Measurements from ENCODE around the gene RMI1.

Gene RMI1

DNA sequence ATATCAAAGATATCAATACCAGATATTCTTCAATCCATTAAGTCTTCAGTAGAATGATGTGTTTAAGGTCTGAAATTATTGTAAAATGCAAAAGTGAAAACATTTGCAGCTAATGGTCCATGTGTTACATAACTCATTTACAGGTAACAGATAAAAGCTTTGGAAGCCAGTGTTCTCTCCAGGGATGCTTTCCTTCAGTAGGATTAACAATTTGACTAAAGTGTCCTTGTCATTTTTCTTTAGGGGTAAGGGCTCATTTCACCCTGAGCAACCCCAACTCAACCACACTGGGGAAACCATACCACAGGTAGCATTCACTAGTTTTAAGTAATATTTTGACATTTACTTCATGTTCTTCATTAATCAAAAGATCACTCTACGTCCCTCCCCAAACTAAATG is 13.5 kb upstream of the RMI1 start:
- DNase-seq (ENCODE audit: low spot score) (no peak), FAIRE-seq (no peak)

DNA sequence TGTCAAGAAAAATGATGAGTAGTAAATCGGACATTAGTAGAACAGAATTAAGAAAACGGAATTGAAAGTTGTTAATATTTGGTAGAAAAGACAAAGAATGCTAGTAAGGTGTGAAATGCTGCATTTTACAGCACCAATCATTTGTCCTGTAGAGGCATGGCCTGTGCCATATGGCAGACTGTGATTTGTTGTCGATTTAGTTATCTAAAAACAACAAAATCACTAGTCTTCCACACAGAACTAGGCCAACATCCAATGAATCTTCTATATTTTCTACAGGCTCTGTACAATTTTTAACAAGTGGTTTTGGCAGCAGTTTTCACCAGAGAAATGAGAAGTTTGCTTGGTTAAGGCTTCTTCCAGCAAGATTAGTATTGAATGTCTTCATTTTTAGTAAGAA is 11.0 kb upstream of the RMI1 start:
- FAIRE-seq (no peak), DNase-seq (ENCODE audit: low spot score) (no peak)

DNA sequence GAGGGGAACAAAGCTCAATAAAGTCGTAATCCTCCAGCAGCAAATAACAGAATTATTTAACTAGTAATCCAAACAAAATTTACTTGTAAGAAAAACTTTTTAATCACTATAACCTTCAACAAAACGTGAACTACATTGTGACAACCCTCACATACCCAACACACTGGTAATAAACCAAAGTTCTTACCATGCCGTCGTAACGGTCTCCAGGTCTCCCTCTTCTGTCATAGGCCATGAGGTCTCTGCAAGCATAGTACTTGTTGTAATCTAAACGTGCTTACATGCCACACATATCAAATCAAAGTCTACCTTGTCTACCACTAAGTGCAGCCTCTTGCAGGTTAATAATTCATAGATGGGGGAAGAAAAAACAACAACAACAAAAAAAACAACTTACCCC is 9.1 kb upstream of the RMI1 start:
- DNase-seq (ENCODE audit: low spot score) (no peak), FAIRE-seq (no peak)

DNA sequence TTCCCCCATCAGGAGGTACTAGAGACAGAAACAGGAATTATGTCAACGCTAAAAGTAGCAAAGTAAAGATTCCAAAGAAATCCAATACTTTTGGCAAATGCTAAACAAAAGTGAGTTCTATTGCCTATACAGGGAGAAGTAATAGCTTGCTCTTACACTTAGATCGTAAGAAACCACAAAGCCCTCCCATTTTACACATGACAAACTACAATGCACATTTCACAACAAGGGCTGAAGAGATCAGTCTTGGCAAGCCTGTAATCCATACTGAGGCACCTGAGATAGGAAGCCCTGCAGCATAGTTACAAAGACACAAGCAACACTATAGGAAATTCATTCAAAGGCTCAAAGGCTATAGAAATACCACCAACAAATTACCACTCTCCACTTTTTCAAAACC is 8.3 kb upstream of the RMI1 start:
- DNase-seq (ENCODE audit: low spot score) (no peak), FAIRE-seq (no peak)

DNA sequence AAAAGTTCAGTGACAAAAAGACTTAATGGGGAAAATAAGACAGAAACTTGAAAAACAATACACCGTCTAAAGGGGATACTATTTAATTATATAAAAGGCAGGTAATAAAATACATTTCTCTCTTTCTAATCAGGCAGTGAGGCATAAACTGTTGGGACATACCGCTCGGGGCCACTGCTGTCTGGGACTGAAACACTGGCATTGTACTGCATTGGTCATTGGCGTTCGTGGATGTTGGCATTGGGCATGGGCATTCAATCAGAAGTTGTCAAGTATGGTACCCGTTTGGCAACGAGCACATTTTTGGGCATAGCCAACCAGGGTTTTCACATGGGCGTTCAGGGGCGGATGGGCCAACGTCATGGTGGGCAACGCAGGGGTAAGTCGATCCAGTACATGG is 5.3 kb upstream of the RMI1 start:
- FAIRE-seq, result no peak

DNA sequence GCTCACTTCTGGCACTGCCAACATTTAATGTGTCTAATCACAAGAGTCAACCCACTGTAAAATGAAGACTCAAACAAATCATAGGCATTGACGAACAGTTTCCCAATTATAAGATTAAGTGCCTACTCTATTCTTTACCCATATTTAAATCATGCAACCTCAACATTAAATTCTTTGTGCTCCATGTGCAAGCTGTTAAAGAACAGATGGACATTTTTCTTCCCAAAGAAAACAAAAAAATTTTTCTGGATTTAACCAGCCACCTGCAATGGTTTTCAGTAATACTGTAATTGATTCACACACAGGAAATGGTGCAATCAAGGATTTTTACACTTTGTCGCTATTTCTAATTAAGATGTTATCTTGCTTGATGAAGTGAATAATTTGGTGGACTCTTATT is 4.2 kb upstream of the RMI1 start:
- no peak for DNase-seq (ENCODE audit: low spot score)
- no peak for FAIRE-seq

More for the DNA sequence above, 5.3 kb upstream of the RMI1 start:
- no peak for DNase-seq (ENCODE audit: low spot score)

DNA sequence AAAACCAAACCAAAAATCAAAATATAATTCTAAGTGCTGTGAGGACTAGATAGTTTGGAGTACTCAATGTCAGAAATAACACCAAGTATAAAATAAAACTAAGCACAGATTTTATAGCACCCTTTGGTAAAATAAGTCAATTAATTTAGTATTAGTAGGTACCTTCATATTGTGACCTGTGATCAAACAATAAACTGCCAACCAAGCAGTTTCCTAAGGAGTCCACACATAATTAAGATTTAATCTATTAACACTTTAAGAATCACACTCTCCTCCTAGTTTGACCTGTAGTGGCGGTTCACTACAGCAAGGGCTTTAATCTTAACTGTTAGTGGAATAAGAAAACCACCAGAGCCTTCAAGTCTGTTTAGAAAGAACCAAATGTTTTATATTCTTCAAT is 3.4 kb upstream of the RMI1 start:
- DNase-seq (ENCODE audit: low spot score), result no peak
- FAIRE-seq, result no peak

DNA sequence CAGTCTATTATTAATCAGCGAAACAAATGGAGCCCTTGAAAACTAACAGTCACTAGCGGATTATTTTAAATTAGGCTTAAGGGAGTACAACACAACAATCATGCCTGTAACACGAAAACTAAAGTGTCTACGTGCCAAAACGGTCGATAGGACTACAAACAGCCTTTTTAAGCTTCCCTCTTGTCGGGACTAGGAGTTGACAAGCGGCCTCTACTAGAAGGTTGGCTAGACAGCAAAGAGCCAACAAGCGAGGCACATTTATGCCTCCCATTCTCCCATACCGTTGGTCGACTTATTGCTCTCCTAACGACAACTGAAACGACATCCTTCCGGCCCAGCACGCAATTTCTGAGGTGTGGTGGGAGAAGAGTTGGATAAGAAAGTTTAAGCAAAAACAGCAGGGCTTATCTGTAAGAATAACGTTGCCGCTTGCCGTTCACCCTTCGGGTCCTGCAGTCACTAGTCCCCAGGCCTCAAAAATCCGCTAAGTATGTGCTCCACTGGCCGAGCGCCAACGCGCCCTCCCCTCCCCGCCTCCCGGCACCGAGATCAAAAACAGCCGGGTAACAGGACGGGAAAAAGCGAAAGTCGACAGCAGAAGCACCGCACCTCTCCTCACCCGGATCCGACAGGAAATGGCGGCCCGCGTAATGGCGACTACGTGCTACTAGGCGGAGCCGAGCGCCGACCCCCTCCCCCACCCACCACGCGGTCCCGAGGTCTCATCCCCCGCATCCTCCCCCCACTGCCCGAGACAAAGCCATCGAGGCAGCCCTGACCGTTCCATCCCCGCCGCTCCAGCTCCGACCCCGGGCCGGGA is 1.4 kb upstream of the RMI1 start:
- DNase-seq (ENCODE audit: low spot score), result peak; percentile 77
- no peak for FAIRE-seq

DNA sequence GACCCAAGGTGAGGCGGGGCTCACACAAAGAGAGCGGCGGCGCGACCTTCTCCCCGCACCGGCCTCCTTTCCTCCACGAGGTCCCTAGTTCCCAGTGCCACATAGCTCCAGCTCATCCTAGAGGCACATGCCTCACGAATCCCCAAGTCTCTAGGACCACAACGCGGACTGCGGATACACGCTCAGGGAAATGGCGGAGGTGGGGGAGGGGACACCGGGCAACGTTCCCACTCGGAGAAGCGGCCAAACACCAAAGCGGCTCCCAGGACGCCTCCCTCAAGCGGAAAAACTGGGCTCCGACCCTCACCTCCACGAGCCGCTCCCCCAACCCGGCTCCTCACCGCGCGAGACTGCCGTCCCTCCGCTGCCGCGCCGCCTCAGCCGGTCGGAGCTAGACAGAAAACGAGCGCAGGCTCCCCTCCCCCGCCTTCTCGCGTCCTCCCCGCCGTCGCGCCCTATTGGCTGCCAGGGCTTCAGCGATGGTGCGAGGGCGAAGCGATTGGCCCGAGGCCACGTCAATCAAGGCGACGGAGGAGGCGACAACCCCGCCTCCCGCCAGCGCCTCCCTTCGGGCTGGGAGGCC is 702 bp upstream of the RMI1 start, which contains the start of gene HNRNPK:
HNRNPK (minus strand) TSS at position 404 of the 583 bp plus-strand sequence. CDS start 1,963 bp downstream, outside the sequence.
- FAIRE-seq (peak; percentile 29), DNase-seq (ENCODE audit: low spot score) (peak; percentile 93)

DNA sequence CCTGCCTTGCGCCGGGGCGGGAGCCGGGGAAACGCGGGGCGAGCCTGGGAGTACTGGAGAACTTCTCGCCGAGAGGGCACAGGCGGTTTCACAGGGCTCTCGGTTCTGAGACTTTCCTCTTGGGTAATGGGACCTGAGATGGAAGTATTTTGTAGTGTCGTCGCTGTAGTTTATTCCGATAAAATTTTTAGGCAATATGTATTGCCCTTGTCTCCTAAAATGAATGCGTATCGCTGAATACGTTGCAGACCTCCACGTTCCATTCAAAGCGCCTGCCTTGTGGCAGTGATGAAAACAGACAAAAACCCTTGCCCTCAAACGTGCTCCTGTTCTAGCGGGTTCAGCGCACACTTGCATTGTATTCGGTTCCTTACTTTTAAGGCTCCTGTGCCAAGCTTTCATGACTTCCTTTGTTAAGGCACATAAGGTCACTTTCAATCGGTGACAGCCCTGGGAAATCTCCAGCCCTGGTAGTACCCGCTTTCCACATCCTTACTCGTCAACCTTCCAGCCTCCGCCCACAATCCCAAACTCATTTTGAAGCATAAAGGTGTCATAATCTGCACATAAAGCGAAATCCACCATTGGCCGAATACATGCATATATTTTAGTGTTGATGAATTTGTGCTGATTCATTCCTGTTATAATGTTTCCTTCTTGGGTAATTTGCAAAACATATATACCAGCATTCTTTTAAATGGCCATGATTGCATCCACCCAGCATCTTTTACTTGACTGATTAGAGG is 694 bp downstream of the RMI1 start:
- DNase-seq (ENCODE audit: low spot score) (no peak), FAIRE-seq (no peak)

DNA sequence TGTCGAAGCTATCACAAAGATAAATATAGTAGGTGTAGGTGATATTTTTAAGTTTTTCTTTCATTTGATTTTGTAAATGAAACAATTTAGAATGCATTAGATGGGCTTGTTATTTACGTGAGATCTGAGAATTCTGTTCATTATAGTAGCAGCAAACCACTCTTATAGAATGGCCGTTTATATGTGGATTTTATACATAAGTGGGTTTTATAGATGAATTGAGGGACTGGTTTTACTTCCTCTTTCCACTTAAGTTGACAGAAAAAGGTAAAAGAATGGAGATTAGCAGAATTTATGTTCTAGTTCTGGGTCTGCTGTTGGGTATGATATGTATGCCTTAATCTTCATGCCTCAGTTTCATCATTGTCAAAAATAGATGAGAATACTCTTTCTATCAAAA is 5.6 kb downstream of the RMI1 start:
- FAIRE-seq, result no peak
- DNase-seq (ENCODE audit: low spot score), result no peak

DNA sequence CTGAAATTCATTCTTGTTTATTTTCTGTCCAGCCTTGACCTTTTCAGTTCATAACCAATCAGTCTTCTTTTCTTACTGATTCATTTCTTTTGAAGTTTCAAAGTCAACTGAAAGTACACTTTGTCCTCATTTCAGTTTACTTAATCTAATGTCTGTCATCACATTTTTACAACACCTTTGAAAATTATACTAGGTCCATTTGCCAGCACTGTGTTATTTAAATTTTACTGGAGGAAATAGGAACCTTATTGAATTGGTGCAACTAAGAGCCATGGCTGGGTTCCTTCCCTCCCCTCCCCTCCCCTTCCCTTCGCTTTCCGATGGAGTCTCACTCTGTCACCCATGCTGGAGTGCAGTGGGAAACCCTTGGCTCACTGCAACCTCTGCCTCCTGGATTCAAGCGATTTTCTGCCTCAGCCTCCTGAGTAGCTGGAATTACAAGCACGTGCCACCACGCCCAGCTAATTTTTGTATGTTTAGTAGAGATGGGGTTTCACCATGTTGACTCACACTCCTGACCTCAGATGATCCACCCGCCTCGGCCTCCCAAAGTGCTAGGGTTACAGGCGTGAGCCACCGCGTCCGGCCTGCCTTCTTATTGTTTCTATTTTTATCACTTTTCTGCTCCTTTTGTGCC is 6.3 kb downstream of the RMI1 start:
- DNase-seq (ENCODE audit: low spot score) (no peak), FAIRE-seq (no peak)

DNA sequence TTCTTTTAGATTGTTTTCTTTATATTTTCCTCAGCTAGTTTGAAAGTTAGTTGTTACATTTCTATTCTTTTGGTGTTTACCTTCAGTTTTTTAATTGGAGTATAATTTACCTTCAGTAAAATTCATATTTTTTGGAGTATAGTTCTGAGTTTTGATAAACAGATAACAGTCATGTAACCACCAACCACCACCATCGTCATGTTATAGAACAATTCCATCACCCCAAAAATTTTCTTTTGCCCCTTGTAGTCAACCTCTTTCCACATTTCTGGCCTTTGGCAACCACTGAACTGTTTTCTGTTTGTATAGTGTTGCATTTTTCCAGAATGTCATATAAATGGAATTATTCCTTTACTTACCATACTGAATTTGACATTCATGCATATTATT is 6.8 kb downstream of the RMI1 start:
- no peak for DNase-seq (ENCODE audit: low spot score)
- no peak for FAIRE-seq

DNA sequence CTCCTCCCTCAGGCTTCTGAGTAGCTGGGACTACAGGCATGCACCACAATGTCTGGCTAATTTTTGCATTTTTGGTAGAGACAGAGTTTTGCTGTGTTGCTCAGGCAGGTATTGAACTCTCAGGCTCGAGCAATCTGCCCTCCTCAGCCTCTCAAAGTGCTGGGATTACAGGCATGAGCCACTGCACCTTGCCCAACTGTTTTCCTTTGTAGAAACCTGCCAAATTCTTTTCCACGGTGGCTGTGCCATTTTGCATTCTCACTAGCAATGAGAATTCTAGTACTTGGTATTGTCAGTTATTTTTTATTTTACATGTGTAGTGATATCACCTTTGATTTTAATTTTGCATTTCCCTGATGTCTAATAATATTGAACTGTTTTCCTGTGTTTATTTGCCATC is 7.8 kb downstream of the RMI1 start:
- DNase-seq (ENCODE audit: low spot score) (no peak), FAIRE-seq (no peak)

DNA sequence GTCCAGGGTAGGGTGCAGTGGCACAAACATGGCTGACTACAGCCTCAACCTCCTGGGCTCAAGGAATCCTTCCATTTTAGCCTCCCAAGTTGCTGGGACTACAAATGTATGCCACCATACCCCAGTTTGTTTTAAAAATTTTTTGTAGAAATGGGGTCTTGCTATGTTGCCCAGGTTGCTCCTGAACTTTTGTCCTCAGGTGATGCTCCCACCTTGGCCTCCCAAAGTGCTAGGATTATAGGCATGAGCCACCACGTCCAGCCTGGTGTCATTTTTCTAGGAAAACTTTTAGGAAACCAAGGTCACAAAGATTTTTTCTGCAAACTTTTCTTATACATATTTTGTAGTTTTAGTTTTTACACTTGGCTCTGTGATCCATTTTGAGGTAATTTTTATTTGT is 10.8 kb downstream of the RMI1 start:
- DNase-seq (ENCODE audit: low spot score) (no peak), FAIRE-seq (no peak)

DNA sequence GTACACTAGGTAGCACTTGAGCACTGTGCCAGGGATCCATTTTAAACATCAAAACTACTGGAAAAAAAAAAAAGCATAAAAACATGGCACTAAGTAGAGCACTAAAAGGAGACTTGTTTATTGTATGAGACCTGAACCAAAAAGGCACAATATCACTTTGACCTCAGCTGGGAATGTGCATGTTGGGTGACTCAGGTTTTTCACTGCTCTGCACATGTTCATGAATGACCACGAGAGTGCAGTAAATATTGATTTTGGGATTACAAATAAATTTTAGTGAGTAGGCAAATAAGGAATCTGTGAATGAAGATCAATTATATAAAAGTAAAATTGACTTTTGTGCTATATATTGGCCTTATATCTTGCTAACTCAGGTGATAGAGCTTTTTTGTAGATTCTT is 11.8 kb downstream of the RMI1 start:
- FAIRE-seq (no peak), DNase-seq (ENCODE audit: low spot score) (no peak)

DNA sequence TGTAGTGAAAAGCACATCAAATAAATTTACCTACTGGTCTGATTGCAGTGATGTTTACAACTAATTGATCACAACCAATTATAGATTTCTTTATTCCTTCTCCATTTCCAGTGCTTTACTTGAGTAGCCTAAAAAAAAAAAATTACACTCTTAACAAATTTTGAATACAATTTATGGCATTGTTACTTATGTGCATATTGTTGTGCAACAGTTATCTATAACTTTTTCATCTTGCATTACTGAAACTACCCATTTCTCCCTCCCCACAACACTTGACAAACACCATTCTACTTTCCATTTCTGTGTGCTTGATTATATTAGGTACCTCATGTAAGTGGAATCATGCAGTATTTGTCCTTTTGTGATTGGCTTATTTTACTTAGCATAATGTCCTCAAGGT is 12.3 kb downstream of the RMI1 start:
- FAIRE-seq, result no peak

DNA sequence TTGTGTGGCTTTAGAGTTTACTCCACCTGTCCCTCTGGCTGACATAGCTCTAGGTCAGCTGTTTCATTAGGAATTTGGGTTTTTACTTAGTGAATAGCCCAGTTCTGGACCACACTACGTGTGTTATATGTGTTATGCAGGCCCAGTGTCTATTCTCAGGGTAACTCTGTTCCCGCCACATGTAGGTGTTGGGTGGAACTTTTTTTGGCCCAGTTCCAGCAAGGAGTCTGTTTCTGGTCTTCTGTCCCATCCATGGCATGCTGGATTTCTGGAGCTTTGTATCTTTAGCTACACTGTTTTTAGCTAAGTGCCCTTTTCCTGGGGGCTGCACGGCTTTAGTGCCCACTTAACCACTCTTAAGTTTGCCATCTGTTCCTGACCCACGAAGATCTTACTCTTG is 15.5 kb downstream of the RMI1 start:
- FAIRE-seq (no peak), DNase-seq (ENCODE audit: low spot score) (no peak)

More for the DNA sequence above, 12.3 kb downstream of the RMI1 start:
- no peak for DNase-seq (ENCODE audit: low spot score)

DNA sequence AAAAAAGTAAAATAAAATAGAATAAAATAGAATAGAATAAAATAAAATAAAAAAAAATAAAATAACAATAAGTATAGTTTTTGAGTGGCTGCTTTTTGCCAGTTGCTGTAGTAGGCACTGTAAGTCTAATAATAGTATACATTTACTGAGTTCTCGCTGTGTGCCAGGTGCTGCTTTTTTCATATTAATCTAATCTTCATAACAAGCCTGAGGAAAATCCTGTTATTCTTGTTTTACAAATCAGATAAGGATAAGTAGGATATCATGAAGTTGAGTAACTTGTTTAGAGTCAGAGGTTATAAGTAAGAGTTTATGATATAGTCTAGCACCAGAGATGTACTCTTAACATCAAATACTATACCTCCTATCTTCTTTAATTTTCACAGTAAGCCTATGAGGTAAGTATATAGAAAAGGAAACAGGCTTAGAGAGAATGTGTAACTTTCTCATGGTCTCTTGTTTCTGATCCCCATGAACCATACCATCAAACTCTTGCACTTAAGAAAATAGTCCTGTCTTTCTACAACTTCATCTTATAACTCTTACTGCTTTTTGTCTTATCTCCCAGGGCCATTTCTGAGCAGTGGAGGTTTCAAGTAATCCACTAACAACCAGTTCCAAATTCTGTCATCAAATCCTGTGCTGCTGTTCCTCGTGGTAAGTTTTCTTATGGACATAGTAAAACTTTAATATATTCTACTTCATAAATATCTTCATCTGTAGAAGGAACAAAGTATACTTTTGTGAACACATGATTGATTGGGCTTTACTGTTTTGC is 18.7 kb downstream of the RMI1 start:
- FAIRE-seq (no peak), DNase-seq (ENCODE audit: low spot score) (no peak)

DNA sequence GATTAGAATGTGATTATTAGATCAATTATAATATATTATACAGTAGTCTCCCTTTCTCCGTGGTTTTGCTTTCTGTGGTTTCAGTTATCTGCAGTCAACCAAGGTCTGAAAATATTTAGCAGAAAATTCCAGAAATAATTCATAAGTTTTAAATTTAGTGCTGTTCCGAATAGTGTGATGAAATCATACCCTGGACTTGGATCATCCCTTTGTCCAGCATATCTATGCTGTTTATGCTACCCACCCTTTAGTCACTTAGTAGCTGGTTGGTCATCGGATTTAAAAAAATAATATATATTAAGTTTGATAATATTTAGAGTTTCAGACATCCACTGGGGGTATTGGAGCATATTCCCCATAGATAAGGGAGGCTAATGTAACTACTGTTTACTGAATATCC is 19.6 kb downstream of the RMI1 start:
- FAIRE-seq, result no peak
- no peak for DNase-seq (ENCODE audit: low spot score)

DNA sequence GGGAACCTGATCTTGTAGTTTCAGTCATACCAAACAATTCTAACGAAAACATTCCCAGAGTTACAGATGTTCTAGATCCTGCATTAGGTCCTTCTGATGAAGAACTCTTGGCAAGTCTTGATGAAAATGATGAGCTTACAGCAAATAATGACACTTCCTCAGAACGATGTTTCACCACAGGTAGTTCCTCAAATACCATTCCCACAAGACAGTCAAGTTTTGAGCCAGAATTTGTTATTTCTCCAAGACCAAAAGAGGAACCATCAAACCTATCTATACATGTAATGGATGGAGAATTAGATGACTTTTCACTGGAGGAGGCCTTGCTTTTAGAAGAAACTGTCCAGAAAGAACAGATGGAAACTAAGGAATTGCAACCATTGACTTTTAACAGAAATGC is 21.0 kb downstream of the RMI1 start:
- FAIRE-seq (no peak), DNase-seq (ENCODE audit: low spot score) (no peak)

All from RCC 7860 (cell line).